Cardiac muscle cell (in vitro differentiated cells and primary cell): ENCODE data around the gene MGAT4D. TPM values are rescaled to one million over a fixed set of nuclear protein-coding genes. Genes with fewer than 3 reads are reported as not detected.

ENCODE experiments used
- DNase-seq, 2 donors: peaks; one replicate each; pipeline versions ENCODE4 v3.0.0 to v3.0.0-alpha.2; 2010 to 2017; ENCODE audit warnings: low read depth in 1 of 2, low spot score in 1 of 2
- H3K27ac ChIP-seq: fragments of 200-600 bp; sonication (generic); 2 replicates; pipeline ENCODE4 v1.5.1; 2016
- H3K27me3 ChIP-seq: fragments of 200-600 bp; sonication (generic); 2 replicates; pipeline ENCODE4 v1.6.0; 2016; ENCODE audit warnings: control low read depth
- H3K36me3 ChIP-seq: fragments of 200-600 bp; sonication (generic); 2 replicates; pipeline ENCODE4 v1.5.1; 2016; ENCODE audit warnings: control low read depth
- H3K4me1 ChIP-seq: fragments of 200-600 bp; sonication (generic); 2 replicates; pipeline ENCODE4 v1.8.1; 2017; ENCODE audit warnings: low read depth, mild to moderate bottlenecking, mixed run types
- H3K4me3 ChIP-seq: fragments of 200-600 bp; sonication (generic); 2 replicates; pipeline ENCODE4 v1.5.1; 2016; ENCODE audit warnings: mild to moderate bottlenecking
- H3K9me3 ChIP-seq: fragments of 200-600 bp; sonication (generic); 2 replicates; pipeline ENCODE4 v1.5.1; 2017; ENCODE audit warnings: low read depth, mild to moderate bottlenecking, control low read depth
- CTCF ChIP-seq: IDR thresholded peaks from 2 replicates; pipeline ENCODE4 v1.5.1; 2012; ENCODE audit warnings: low read depth, mild to moderate bottlenecking, low read length
- polyA plus RNA-seq: library from polyadenylated mRNA; unstranded; fragments of >200 nt; fragmentation: Nextera tagmentation; extraction: Ambion mirVana; gene quantifications from 2 replicates; pipeline ENCODE4 v1.2.1, GENCODE V29; 2016
- total RNA-seq: library from RNA; depleted of rRNA; stranded (reverse); fragments of >200 nt; gene quantifications from 2 replicates; pipeline ENCODE4 v1.2.3, GENCODE V29; 2016

Gene MGAT4D
- total RNA-seq (not detected in 2 replicates), polyA plus RNA-seq (not detected in 2 replicates)

GRCh38 chr4:140497747-140498636, at the start of gene MGAT4D:
MGAT4D (minus strand) TSS chr4:140498293; CDS start chr4:140498222, 71 bp downstream.
- no peaks in the 10 kb centered on the region for H3K36me3 ChIP-seq
- H3K4me1 ChIP-seq: no peaks in the 10 kb centered on the region
- H3K27ac ChIP-seq: no peak within 1 kb of the TSS
- peak; percentile 2 to 38 for DNase-seq
- H3K4me3 ChIP-seq: peak within 1 kb of the TSS; percentile 29
- peaks cover 73% of the 10 kb centered on the region for H3K27me3 ChIP-seq
- no peak for TF ChIP-seq CTCF
- H3K9me3 ChIP-seq: no peaks in the 10 kb centered on the region

- H3K4me1 ChIP-seq: peaks cover 19% of the 10 kb centered on the region
- H3K36me3 ChIP-seq: peaks cover 15% of the 10 kb centered on the region
- peak in 1 of 2 donors; percentile 10 for DNase-seq
- H3K9me3 ChIP-seq: no peaks in the 10 kb centered on the region
- no peak for TF ChIP-seq CTCF
- no peak overlapping the region for H3K4me3 ChIP-seq
- H3K27me3 ChIP-seq: no peaks in the 10 kb centered on the region
- no peak overlapping the region for H3K27ac ChIP-seq
These were observed 35.9 kb upstream of the MGAT4D start for GRCh38 chr4:140533951-140534480.

- Histone ChIP-seq H3K27ac (peak overlapping the region; percentile 88), H3K4me3 (no peak overlapping the region), H3K27me3 (no peaks in the 10 kb centered on the region), H3K36me3 (no peaks in the 10 kb centered on the region), H3K9me3 (no peaks in the 10 kb centered on the region), H3K4me1 (peaks cover 32% of the 10 kb centered on the region)
- DNase-seq: peak in 1 of 2 donors; percentile 66
- TF ChIP-seq CTCF: no peak
These were observed 31.3 kb upstream of the MGAT4D start for GRCh38 chr4:140529434-140529833.

- peaks cover 19% of the 10 kb centered on the region for H3K4me1 ChIP-seq
- no peaks in the 10 kb centered on the region for H3K27me3 ChIP-seq
- H3K27ac ChIP-seq: peak within 1 kb of the TSS; percentile 10
- DNase-seq: peak; percentile 98 to 100
- no peaks in the 10 kb centered on the region for H3K36me3 ChIP-seq
- peak; percentile 95 for TF ChIP-seq CTCF
- no peaks in the 10 kb centered on the region for H3K9me3 ChIP-seq
- H3K4me3 ChIP-seq: peak within 1 kb of the TSS; percentile 46
These were observed 26.0 kb upstream of the MGAT4D start, which contains the start of gene ELMOD2 for GRCh38 chr4:140523857-140524742. ELMOD2 (plus strand) TSS chr4:140524168; CDS start chr4:140525429, 1,261 bp downstream.

GRCh38 chr4:140523370-140523856, 25.3 kb upstream of the MGAT4D start:
- no peak overlapping the region for H3K4me3 ChIP-seq
- H3K36me3 ChIP-seq: no peaks in the 10 kb centered on the region
- no peak for TF ChIP-seq CTCF
- no peaks in the 10 kb centered on the region for H3K27me3 ChIP-seq
- no peaks in the 10 kb centered on the region for H3K9me3 ChIP-seq
- no peak for DNase-seq
- peaks cover 12% of the 10 kb centered on the region for H3K4me1 ChIP-seq
- H3K27ac ChIP-seq: no peak overlapping the region
